ENCODE data around the gene BCAM. TPM values are rescaled to one million over a fixed set of nuclear protein-coding genes. Genes with fewer than 3 reads are reported as not detected.

The BCAM gene
- total RNA-seq, 1 donor from 2014 or later: not detected

GRCh38 chr19:44788971-44789370 lies 19.9 kb upstream of the BCAM start:
- intact Hi-C loops (cut with micrococcal nuclease): no loop called here

- intact Hi-C loops (cut with micrococcal nuclease): no loop called here
Measured at GRCh38 chr19:44789943-44790483, 18.9 kb upstream of the BCAM start.

- intact Hi-C loops (cut with micrococcal nuclease): no loop called here
Measured at GRCh38 chr19:44792281-44792680, 16.6 kb upstream of the BCAM start.

GRCh38 chr19:44794610-44795009 lies 14.3 kb upstream of the BCAM start:
- intact Hi-C loops (cut with micrococcal nuclease): no loop called here

GRCh38 chr19:44795398-44795987 lies 13.4 kb upstream of the BCAM start:
- intact Hi-C loops (cut with micrococcal nuclease): no loop called here

- intact Hi-C loops (cut with micrococcal nuclease): no loop called here
Measured at GRCh38 chr19:44796701-44797115, 12.2 kb upstream of the BCAM start.

GRCh38 chr19:44799627-44800346 lies 9.1 kb upstream of the BCAM start:
- intact Hi-C loops (cut with micrococcal nuclease): loop anchor here (1.0 kb wide), 1 partner anchor 46 kb away; no protein-coding TSS in a partner anchor

- intact Hi-C loops (cut with micrococcal nuclease): loop anchor here (1.0 kb wide), 1 partner anchor 45 kb away; no protein-coding TSS in a partner anchor
Measured at GRCh38 chr19:44800461-44800860, 8.4 kb upstream of the BCAM start.

GRCh38 chr19:44803442-44804428 lies 5.2 kb upstream of the BCAM start:
- intact Hi-C loops (cut with micrococcal nuclease): no loop called here

- intact Hi-C loops (cut with micrococcal nuclease): no loop called here
Measured at GRCh38 chr19:44806291-44806690, 2.6 kb upstream of the BCAM start.

GRCh38 chr19:44807162-44807561 lies 1.7 kb upstream of the BCAM start:
- intact Hi-C loops (cut with micrococcal nuclease): no loop called here

GRCh38 chr19:44807652-44808462 lies 1.0 kb upstream of the BCAM start:
- intact Hi-C loops (cut with micrococcal nuclease): no loop called here

GRCh38 chr19:44809577-44810233 lies 802 bp downstream of the BCAM start:
- intact Hi-C loops (cut with micrococcal nuclease): no loop called here

GRCh38 chr19:44810234-44811121 lies 1.6 kb downstream of the BCAM start:
- intact Hi-C loops (cut with micrococcal nuclease): no loop called here

- intact Hi-C loops (cut with micrococcal nuclease): no loop called here
Measured at GRCh38 chr19:44811122-44811419, 2.2 kb downstream of the BCAM start.

- intact Hi-C loops (cut with micrococcal nuclease): no loop called here
Measured at GRCh38 chr19:44812142-44812718, 3.3 kb downstream of the BCAM start.

- intact Hi-C loops (cut with micrococcal nuclease): no loop called here
Measured at GRCh38 chr19:44813070-44813840, 4.4 kb downstream of the BCAM start.

- intact Hi-C loops (cut with micrococcal nuclease): no loop called here
Measured at GRCh38 chr19:44813841-44814470, 5.1 kb downstream of the BCAM start.
